IMR-90 (cell line): ENCODE results near the gene USP35. TPM values are rescaled to one million over a fixed set of nuclear protein-coding genes. Genes with fewer than 3 reads are reported as not detected.

Experiments used
- ATAC-seq: fragments of 200-7000 bp; cut with Tn5 transposase; 2 replicates; pipeline ENCODE4 v1.9.1; 2020; ENCODE audit warnings: low read depth, mild to moderate bottlenecking, moderate library complexity
- BruUV-seq: library from RNA; stranded (reverse); fragments of 400-500 nt; replicated peaks from 2 replicates; lab custom pipeline; 2021; lab: Mats Ljungman, UMichigan
- CTCF ChIA-PET: fragments of 300-600 bp; formaldehyde crosslinking; extraction: SDS; loops from one replicate; lab custom pipeline; 2021; ENCODE audit warnings: antibody characterized with exemption; lab: Yijun Ruan, JAX
- POLR2A ChIA-PET: fragments of 300-600 bp; sonication (Branson Sonifier 250); formaldehyde crosslinking; loops from one replicate; lab custom pipeline; 2022; ENCODE audit warnings: antibody characterized with exemption; ENCODE audit not compliant: unreplicated experiment; lab: Charles Lee
- DNase-seq: peaks from one replicate; pipeline ENCODE4 v3.0.0; 2013
- H2AFZ ChIP-seq: replicated peaks from 2 replicates; pipeline ENCODE3; 2013; ENCODE audit warnings: low read length, mild to moderate bottlenecking; ENCODE audit not compliant: poor library complexity
- H2AK5ac ChIP-seq: 2 replicates; pipeline ENCODE4 v1.6.1; 2013; ENCODE audit warnings: low read depth, low read length, inconsistent platforms
- H2AK9ac ChIP-seq: replicated peaks from 2 replicates; pipeline ENCODE3; 2013; ENCODE audit warnings: mild to moderate bottlenecking, low read depth, low read length, moderate library complexity; ENCODE audit not compliant: poor library complexity
- H2BK120ac ChIP-seq: 2 replicates; pipeline ENCODE4 v1.6.1; 2013; ENCODE audit warnings: low read depth, low read length, inconsistent platforms
- H2BK15ac ChIP-seq: 3 replicates; pipeline ENCODE4 v1.6.1; 2013; ENCODE audit warnings: low read depth, low read length, inconsistent platforms
- H2BK20ac ChIP-seq: 2 replicates; pipeline ENCODE4 v1.6.1; 2013; ENCODE audit warnings: low read depth, mild to moderate bottlenecking, inconsistent platforms, low read length, moderate library complexity
- H2BK5ac ChIP-seq: 2 replicates; pipeline ENCODE4 v1.6.1; 2013; ENCODE audit warnings: mild to moderate bottlenecking, low read depth, low read length, inconsistent platforms; ENCODE audit not compliant: poor library complexity, severe bottlenecking
- H3K14ac ChIP-seq: replicated peaks from 2 replicates; pipeline ENCODE4 v1.6.1; 2013; ENCODE audit warnings: low read depth, low read length, inconsistent platforms
- H3K18ac ChIP-seq: 2 replicates; pipeline ENCODE4 v1.6.1; 2013; ENCODE audit warnings: low read depth, low read length, control low read depth
- H3K23ac ChIP-seq: 2 replicates; pipeline ENCODE4 v1.6.1; 2013; ENCODE audit warnings: low read depth, low read length, inconsistent platforms
- H3K27ac ChIP-seq: 2 replicates; pipeline ENCODE4 v1.5.1; 2013; ENCODE audit warnings: mild to moderate bottlenecking, control low read depth, low read length; ENCODE audit not compliant: insufficient read depth
- H3K27me3 ChIP-seq: 2 replicates; pipeline ENCODE4 v1.6.1; 2013; ENCODE audit warnings: low read length; ENCODE audit not compliant: control insufficient read depth, insufficient read depth
- H3K36me3 ChIP-seq: 2 replicates; pipeline ENCODE4 v1.6.1; 2013; ENCODE audit warnings: low read length, mixed read lengths; ENCODE audit not compliant: control insufficient read depth, insufficient read depth
- H3K4ac ChIP-seq: 2 replicates; pipeline ENCODE4 v1.6.1; 2013; ENCODE audit warnings: low read depth, low read length, inconsistent platforms
- H3K4me1 ChIP-seq: 2 replicates; pipeline ENCODE4 v1.6.1; 2013; ENCODE audit warnings: low read length, mixed read lengths; ENCODE audit not compliant: control insufficient read depth, insufficient read depth
- H3K4me2 ChIP-seq: 2 replicates; pipeline ENCODE4 v1.6.1; 2013; ENCODE audit warnings: low read depth, mild to moderate bottlenecking, control low read depth, low read length, moderate library complexity
- H3K4me3 ChIP-seq: 2 replicates; pipeline ENCODE4 v1.5.1; 2013; ENCODE audit warnings: low read depth, mild to moderate bottlenecking, control low read depth, low read length, moderate library complexity; ENCODE audit not compliant: insufficient read depth
- H3K56ac ChIP-seq: 2 replicates; pipeline ENCODE4 v1.6.1; 2013; ENCODE audit warnings: low read length, inconsistent platforms; ENCODE audit not compliant: insufficient read depth; ENCODE audit errors: extremely low read depth
- H3K79me1 ChIP-seq, 2 experiments: 2 replicates each; pipeline ENCODE4 v1.6.1; 2013; ENCODE audit warnings: low read length in 2 of 2, inconsistent platforms in 1 of 2, low read depth in 1 of 2
- H3K9ac ChIP-seq: 2 replicates; pipeline ENCODE4 v1.6.1; 2013; ENCODE audit warnings: low read depth, low read length, control low read depth
- H3K9me1 ChIP-seq: 2 replicates; pipeline ENCODE4 v1.6.1; 2013; ENCODE audit warnings: low read length, inconsistent platforms; ENCODE audit not compliant: insufficient read depth
- H3K9me3 ChIP-seq: 2 replicates; pipeline ENCODE4 v1.6.1; 2013; ENCODE audit warnings: low read length; ENCODE audit not compliant: control insufficient read depth, insufficient read depth
- H4K20me1 ChIP-seq: 2 replicates; pipeline ENCODE4 v1.6.1; 2013; ENCODE audit warnings: low read length, inconsistent platforms; ENCODE audit not compliant: insufficient read depth
- H4K5ac ChIP-seq: 2 replicates; pipeline ENCODE4 v1.6.1; 2013; ENCODE audit warnings: mild to moderate bottlenecking, low read depth, low read length, control low read depth
- H4K8ac ChIP-seq, 2 experiments: 2 replicates each; pipeline ENCODE4 v1.6.1; 2013; ENCODE audit warnings: low read depth in 2 of 2, low read length in 2 of 2, control low read depth in 1 of 2, inconsistent platforms in 1 of 2
- H4K91ac ChIP-seq: 2 replicates; pipeline ENCODE4 v1.6.1; 2013; ENCODE audit warnings: low read depth, low read length, inconsistent platforms; ENCODE audit not compliant: insufficient read depth
- BHLHE40 ChIP-seq: fragments of 150-350 bp; IDR thresholded peaks from 2 replicates; pipeline ENCODE4 v1.6.1; 2016; ENCODE audit warnings: mild to moderate bottlenecking, low read depth, low read length
- CEBPB ChIP-seq: IDR thresholded peaks from 2 replicates; pipeline ENCODE4 v1.6.1; 2012; ENCODE audit warnings: low read depth, low read length, improper control_type of control experiment
- CHD1 ChIP-seq: IDR thresholded peaks from 2 replicates; pipeline ENCODE4 v1.6.1; 2012; ENCODE audit warnings: low read depth, low read length, improper control_type of control experiment
- CTCF ChIP-seq: conservative IDR thresholded peaks from 2 replicates; pipeline ENCODE4 v1.5.1; 2012; ENCODE audit warnings: mild to moderate bottlenecking, low read depth, low read length, improper control_type of control experiment
- ELK1 ChIP-seq: fragments of 150-350 bp; IDR thresholded peaks from 2 replicates; pipeline ENCODE4 v1.6.1; 2016; ENCODE audit warnings: low read depth, mild to moderate bottlenecking, low read length, moderate library complexity, borderline replicate concordance
- FOS ChIP-seq: fragments of 150-350 bp; IDR thresholded peaks from 2 replicates; pipeline ENCODE4 v1.6.1; 2016; ENCODE audit warnings: low read depth, low read length
- MAFK ChIP-seq: IDR thresholded peaks from 2 replicates; pipeline ENCODE4 v1.6.1; 2012; ENCODE audit warnings: low read depth, low read length, improper control_type of control experiment
- MAZ ChIP-seq: IDR thresholded peaks from 2 replicates; pipeline ENCODE4 v1.6.1; 2012; ENCODE audit warnings: low read depth, mild to moderate bottlenecking, low read length, improper control_type of control experiment, moderate library complexity, borderline replicate concordance
- MXI1 ChIP-seq: IDR thresholded peaks from 2 replicates; pipeline ENCODE4 v1.6.1; 2012; ENCODE audit warnings: low read depth, mild to moderate bottlenecking, low read length, moderate library complexity, borderline replicate concordance
- NFE2L2 ChIP-seq: fragments of 150-350 bp; IDR thresholded peaks from 2 replicates; pipeline ENCODE4 v1.6.1; 2016; ENCODE audit warnings: low read depth, mild to moderate bottlenecking, low read length
- POLR2A ChIP-seq: IDR thresholded peaks from 2 replicates; pipeline ENCODE4 v1.6.1; 2012; ENCODE audit warnings: mild to moderate bottlenecking, low read depth, low read length
- RAD21 ChIP-seq: IDR thresholded peaks from 2 replicates; pipeline ENCODE4 v1.6.1; 2012; ENCODE audit warnings: low read length, improper control_type of control experiment
- RCOR1 ChIP-seq: IDR thresholded peaks from 2 replicates; pipeline ENCODE4 v1.6.1; 2012; ENCODE audit warnings: mild to moderate bottlenecking, low read length, improper control_type of control experiment; ENCODE audit not compliant: insufficient replicate concordance
- RFX5 ChIP-seq: IDR thresholded peaks from 2 replicates; pipeline ENCODE4 v1.8.0; 2012; ENCODE audit warnings: low read depth, mild to moderate bottlenecking, low read length, moderate library complexity
- SMC3 ChIP-seq: fragments of 150-350 bp; IDR thresholded peaks from 2 replicates; pipeline ENCODE4 v1.6.1; 2016; ENCODE audit warnings: low read depth, mild to moderate bottlenecking, antibody characterized with exemption, low read length, moderate library complexity
- USF2 ChIP-seq: fragments of 150-350 bp; IDR thresholded peaks from 2 replicates; pipeline ENCODE4 v1.6.1; 2017; ENCODE audit warnings: mild to moderate bottlenecking, antibody characterized with exemption, low read length, low read depth
- WGBS, 2 experiments: methylation state at CpG; one replicate each; pipeline versions ENCODE4 v1.1.5 to v1.1.7; 2013; ENCODE audit warnings: missing lambda C conversion rate in 2 of 2; ENCODE audit not compliant: insufficient read length in 1 of 2; ENCODE audit errors: extremely low coverage in 2 of 2; 5-methylcytosine and 5-hydroxymethylcytosine counted together
- dilution Hi-C: fragments of 300-500 bp; cut with HindIII; formaldehyde crosslinking; loops from one replicate; pipeline ENCODE4 v1.14.3; 2018; ENCODE audit warnings: low sequenced_read_pairs; ENCODE audit not compliant: unreplicated experiment
- in situ Hi-C: fragments of 300-500 bp; cut with MboI; formaldehyde crosslinking; loops from 3 replicates; pipeline ENCODE4 v1.14.3; 2019; ENCODE audit warnings: low sequenced_read_pairs, inconsistent platforms, mixed read lengths
- intact Hi-C: fragments of 100-400 bp; cut with micrococcal nuclease; formaldehyde crosslinking; loops from 2 replicates; pipeline ENCODE4 v1.10.0; 2022
- polyA plus RNA-seq, 3 experiments: library from polyadenylated mRNA; depleted of rRNA; stranded (reverse); fragments of >200 nt; gene quantifications; 2 replicates each; pipeline ENCODE4 v1.2.3, GENCODE V29; 2012; ENCODE audit warnings: low replicate concordance in 1 of 3
- total RNA-seq: library from RNA; depleted of rRNA; stranded (reverse); fragments of >200 nt; gene quantifications from 2 replicates; pipeline ENCODE4 v1.2.3, GENCODE V29; 2012

The USP35 gene
- total and polyA plus RNA-seq, 2 of the 4 experiments (the other 2 are of a cell fraction) = 2.7 to 11.3 TPM

GRCh38 chr11:78180751-78181150 is 8.0 kb upstream of the USP35 start:
- Histone ChIP-seq H4K8ac (no peak overlapping the region), H3K4me1 (peaks cover 3% of the 10 kb centered on the region; the same call in 1 of the 2 replicates), H3K14ac (no peak overlapping the region), H3K36me3 (peaks cover 10% of the 10 kb centered on the region), H4K91ac (no peak overlapping the region), H2BK120ac (no peak overlapping the region), H2BK5ac (no peak overlapping the region), H3K18ac (no peak overlapping the region), H3K27ac (no peak overlapping the region), H3K9ac (no peak overlapping the region), H3K56ac (no peak overlapping the region), H3K9me1 (peaks cover 12% of the 10 kb centered on the region), H2AK5ac (no peak overlapping the region), H3K27me3 (no peaks in the 10 kb centered on the region), H2AK9ac (no peak overlapping the region), H2BK15ac (no peak overlapping the region), H2BK20ac (no peak overlapping the region), H4K5ac (no peak overlapping the region), H3K4me2 (no peak overlapping the region), H3K9me3 (no peaks in the 10 kb centered on the region), H2AFZ (no peak overlapping the region), H3K79me1 (peaks cover 19 to 75% of the 10 kb centered on the region in 2 experiments), H3K23ac (no peak overlapping the region), H4K20me1 (peaks cover 5% of the 10 kb centered on the region), H3K4ac (no peak overlapping the region), H3K4me3 (no peak overlapping the region)
- dilution Hi-C loops = no loop called here
- ChIA-PET CTCF (no interaction called here), POLR2A (no interaction called here)
- in situ Hi-C loops = no loop called here
- TF ChIP-seq RFX5 (no peak), RCOR1 (no peak), MXI1 (no peak), USF2 (no peak), FOS (no peak), RAD21 (no peak), SMC3 (no peak), MAFK (no peak), CHD1 (no peak), ELK1 (no peak), CEBPB (no peak), CTCF (no peak), BHLHE40 (no peak), MAZ (no peak), POLR2A (no peak), NFE2L2 (no peak)
- ATAC-seq (no peak), DNase-seq (no peak)
- BruUV-seq = no TSS peak
- intact Hi-C loops = no loop called here
- WGBS, 2 experiments = no CpG with 5 or more reads among the region's 4 CpGs
